A549 treated with Mapracorat at 1 μM for 4 hours (cell line): ENCODE results near the gene INO80B. TPM values are rescaled to one million over a fixed set of nuclear protein-coding genes. Genes with fewer than 3 reads are reported as not detected.

ENCODE experiments used
- total RNA-seq: library from RNA; stranded (reverse); fragments of 200-300 nt; extraction: Qiagen RNA extraction; gene quantifications from 5 replicates; pipeline ENCODE4 v1.2.3, GENCODE V29; 2022

The INO80B gene
- total RNA-seq, result 42.6 to 53.6 TPM (median 49.0 TPM) in 5 replicates

DNA sequence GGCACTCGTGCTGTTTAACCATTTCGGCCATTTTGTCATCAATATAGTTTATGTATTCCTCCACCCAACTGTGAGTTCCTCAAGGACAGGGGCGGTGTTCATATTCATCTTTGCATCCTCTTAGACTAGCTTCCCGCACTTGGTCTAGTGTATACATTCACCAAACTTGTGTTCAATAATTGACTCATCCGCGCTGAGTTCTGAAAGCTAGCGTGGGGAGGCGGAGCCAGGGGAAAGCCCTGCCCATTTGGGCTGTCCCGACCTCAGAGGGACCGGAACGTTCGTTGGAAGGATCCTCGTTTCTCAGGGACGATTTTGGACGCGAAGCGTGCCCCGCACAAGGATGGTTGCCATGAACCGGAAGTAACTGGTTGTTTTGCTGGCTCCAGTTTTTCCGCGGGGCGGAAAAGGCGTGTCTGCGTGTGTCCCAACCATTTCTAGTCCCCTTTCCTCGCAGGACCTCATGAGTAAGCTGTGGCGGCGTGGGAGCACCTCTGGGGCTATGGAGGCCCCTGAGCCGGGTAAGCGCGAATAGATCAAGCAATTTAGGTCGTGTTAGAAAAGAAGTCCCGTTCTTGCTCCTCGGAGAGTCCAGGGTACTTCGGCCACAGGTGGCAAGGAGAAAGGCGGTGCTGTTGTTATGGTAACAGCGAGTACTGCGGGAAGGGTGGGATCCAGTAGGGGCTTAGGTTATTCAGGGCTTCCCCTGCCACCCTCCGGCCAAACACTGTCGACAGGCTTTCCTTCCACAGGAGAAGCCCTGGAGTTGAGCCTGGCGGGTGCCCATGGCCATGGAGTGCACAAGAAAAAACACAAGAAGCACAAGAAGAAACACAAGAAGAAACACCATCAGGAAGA is at the start of gene INO80B:
INO80B (plus strand) TSS at position 434 of the 858 bp plus-strand sequence; CDS start at position 464, 30 bp downstream.

DNA sequence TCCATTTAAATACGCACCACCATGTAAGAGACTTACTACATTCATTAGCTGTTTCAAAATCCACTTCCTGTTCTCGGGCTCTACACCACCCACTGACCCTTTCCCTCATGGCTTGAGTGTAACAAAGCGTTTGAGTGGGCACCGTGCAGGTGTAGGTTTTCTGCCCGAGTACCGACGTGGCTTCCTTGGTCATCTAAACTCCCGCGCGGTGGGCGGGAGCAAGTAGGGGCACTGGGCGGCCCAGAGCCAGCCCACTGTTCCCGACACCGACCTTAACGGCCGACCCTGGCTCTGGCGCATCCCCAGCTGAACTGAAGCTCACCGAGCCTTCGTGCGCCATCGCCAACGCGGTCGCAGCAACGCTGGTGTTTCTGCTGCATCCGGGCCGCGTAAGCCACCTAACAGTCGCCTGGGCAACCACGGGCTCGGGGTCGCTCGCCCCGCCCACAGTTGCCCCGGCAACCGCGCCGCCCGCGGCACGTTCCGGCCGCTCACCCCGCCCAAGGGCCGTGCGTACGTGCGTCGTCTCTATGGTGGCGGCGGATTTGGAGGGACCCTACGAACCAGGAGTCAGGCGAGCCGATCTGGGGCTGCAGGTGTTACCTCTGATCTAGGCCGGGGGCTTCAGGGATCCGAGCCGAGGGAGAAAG is 33.5 kb upstream of the INO80B start, which contains the start of the genes C2orf81 and WDR54:
C2orf81 (minus strand) TSS at position 399 of the 650 bp plus-strand sequence; CDS start at position 340, 59 bp downstream.
WDR54 (plus strand) TSS at position 510 of the 650 bp plus-strand sequence. CDS start 424 bp downstream, outside the sequence.

DNA sequence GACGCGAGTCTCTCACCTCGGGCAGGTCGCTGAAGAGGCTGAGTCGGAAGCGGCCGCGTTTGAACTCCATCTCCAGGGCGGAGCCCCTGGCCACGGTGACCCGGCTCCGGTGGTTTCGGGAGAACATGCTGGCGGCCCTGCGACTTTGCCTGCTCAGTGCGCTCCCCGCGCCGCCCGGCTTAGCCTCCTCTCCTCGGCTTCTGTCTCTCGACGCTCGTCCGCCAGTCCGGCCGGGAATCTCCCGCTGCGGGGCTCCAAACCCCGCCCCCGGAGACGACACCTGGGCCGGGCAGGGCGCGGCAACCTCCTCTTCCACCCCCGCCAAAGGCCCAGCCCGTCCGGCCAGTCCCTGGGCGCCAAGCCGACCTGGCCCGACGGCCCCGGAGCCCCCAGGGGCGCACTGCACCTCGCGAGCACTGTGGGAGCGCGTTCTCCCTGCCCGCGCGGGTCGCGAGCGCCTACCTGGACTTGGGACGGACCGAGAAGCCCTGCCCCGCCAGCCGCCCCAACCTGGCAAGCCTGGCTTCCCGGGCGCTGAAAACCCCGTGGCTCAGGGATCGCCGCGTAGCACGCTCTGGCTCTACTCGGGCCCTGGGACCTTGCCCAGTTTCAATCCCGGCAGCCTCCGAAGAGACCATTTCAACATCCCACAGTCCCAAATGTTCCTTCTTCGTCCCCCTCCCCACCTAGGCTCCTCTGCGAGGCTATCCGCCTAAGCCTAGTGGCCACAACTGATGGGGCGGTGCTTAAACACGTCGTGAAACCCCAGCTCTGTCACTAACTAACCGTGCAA is 13.0 kb upstream of the INO80B start, which contains the start of gene RTKN:
RTKN (minus strand) TSS at position 248 of the 793 bp plus-strand sequence; CDS start at position 127, 121 bp downstream.

DNA sequence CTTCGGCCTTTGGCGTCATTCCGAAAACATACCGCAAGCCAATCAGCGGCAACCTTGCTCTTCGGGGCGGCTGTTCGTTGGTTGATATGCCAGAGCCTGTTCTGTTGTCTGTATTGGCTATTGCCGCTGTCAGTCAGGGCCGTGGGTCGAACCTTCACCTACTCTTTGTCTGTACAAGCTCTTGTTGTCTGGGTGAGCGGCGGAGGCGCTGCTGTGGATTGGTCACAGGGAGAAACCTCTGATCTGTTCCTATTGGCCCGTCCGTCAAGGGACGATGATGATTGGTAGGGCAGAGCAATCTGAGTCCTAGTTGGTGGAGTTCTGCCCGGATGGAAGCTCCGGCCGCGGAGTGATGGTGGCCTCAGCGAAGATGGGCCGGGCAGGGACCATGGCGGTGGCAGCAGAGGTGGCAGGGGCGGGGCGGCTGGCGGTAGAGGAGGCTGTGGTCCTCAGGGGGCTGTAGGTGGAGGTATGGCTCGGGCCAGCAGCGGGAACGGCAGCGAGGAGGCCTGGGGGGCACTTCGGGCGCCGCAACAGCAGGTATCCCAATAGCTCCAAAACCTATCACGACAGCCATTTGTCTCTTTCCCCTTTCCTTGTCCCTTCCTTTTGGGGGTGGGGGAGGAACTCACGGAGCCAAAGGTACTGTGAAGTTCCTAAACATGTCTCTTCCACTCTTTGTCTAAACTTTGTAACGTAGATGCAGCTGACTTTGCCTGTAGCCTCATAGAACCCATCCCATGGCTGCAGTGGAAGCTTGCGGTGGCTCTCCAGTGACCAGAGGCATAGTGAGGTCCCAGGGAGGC is 3.4 kb downstream of the INO80B start, which contains the start of gene WBP1:
WBP1 (plus strand) TSS at position 307 of the 806 bp plus-strand sequence; CDS start at position 472, 165 bp downstream.

DNA sequence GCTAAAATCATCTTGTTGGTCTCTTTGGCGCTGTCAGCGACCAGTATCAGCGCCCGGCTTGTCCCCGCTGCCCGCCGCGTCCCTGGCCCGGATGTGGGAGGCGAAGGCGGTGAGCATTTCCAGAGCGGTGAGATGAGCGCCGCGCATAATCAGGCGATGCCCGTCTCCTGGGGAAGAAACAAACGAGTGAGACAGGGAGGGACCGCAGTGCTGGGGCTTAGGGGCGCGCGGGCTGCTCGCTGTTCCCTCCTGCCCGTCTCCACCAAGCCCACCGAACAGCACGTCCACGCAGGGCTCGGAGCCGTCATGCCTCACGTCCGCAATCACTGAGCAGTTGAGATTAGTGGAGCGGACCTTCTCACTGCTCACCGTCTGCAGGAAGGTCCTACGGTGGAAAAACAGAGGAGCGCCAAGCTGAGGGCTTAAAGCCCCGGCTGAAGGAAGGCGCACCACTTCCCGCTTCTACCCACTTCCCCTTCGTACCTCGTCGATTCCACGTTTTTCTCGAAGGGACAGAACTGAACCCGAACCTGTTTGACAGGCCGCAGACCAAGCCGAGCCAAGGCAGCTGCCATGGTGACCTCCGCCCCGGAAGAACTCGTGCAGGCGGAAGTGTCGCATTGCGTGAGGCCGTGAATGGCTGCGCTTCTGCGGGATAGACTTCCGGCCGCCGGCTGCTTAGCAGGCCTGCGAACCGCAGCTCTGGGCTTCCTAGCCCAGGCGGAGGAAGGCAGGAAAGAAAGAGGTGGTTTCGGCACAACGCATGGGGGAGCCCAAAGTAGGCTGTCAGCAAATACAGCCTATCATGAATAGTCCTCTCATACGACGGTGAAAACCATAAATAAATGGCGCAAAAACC is 17.4 kb downstream of the INO80B start, which contains the start of gene MRPL53:
MRPL53 (minus strand) TSS at position 595 of the 859 bp plus-strand sequence; CDS start at position 575, 20 bp downstream.

DNA sequence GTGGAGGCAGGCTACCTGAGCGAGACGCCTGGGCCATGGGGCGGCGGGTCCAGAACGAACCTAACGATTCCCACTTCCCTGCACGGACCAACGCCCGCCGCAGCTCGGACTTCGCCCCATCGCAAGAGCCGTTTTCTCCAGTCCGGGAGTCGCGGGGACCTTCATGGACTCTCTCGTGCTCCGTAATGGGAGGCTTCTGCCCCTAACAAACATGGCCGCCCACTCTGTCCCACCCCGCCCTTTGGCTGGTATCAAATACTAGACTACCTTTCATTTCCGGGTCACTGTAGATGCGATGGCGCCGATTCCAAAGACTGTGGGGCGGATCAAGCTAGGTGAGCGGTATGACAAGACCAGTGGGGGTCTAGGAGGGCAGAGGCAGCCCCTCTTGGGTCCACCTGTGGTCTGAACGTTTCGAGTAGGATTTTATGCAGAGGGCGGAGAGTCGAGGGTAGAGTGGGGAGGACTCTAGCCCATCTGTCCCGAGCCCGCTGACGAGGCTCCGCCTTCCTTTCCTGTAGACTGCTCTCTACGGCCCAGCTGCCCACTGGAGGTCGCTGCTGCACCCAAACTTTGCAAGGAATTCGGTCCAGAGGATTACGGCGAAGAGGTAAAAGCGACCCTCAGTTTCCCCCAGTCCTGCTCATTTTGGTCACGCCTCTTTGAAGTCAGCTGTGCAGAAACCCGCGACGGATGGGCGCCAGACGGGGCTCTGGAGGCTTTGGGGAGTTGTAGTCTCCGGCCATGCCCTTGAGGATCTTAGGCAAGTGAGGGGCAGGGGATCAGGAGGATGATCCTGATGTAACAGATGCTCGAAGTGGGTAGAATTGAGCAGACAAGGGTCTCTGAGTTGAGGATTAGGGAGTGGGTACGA is 28.2 kb downstream of the INO80B start, which contains the start of the genes CCDC142 and TTC31:
CCDC142 (minus strand) TSS at position 198 of the 874 bp plus-strand sequence; CDS start at position 37, 161 bp downstream.
TTC31 (plus strand) TSS at position 281 of the 874 bp plus-strand sequence; CDS start at position 296, 15 bp downstream.

DNA sequence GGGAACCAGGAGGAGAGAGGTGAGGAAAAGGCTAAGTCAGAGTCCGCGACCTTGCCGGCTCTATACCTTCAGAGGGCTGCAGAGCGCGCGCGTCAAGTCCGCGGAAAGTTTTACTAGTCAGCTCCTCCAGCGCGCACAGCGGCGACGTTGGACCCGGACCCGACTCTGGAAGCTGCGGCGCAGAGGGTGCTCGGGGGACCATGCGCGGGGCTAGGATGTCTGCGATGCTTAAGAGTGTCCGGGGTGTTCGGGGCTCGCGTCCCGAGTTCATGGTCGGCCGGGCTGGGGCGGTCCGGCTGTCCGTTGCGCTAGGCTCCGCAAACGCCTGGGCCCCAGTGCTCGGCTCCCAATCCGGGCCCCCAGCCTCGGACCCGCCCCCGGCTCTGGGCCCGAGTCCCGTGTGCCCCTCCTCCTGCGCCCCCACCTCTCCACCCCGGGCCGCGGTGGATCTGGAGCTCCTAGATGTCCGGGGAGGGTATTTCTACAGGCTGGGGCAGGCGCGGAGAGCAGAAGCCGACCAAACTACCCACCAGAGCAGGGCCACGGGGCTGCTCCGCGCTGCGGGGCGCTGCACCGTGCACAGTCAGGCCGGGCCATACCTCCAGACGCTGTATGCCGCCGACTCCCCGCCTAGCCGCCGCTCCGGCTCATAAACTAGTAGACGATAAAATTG is 44.5 kb downstream of the INO80B start, which contains the start of gene LBX2:
LBX2 (minus strand) TSS at position 337 of the 673 bp plus-strand sequence; CDS start at position 271, 66 bp downstream.

DNA sequence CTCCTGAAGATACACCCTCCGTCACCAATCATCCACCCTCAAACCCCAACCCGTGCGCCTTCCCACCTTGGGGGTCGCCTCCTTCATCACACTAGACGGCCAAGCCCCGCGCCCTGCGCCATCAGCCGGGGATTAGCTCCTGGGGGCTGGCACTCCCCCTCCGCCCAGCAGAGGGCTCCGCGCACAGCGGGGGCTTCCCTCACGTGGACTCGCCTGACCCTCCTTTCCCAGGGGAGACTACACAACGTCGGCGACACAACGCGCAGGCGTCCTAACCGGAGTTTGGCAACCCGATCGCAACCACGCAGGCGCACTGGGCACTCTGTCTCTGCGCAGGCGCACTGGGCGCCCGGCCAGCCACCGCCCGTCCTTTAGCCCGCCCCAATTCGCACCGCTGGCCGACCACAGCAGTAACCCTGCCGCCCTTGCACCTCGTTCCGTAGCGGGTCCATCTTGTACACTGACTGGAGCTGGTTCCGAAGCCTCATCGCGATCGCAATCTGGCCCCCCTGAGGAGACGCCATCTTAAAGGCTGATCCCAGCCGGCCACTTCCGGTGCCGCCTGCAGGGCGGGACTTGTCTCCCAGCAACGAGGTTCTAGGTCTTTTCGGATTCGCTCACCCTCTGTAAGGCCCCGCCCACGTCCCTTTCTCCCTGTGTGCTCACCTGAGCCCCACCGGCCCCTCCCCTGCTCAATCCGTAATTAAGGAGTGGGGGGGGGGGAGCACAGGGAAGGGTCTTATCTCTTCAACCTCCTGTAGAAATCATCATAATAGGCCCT is 52.4 kb downstream of the INO80B start, which contains the start of gene PCGF1:
PCGF1 (minus strand) TSS at position 551 of the 781 bp plus-strand sequence; CDS start at position 524, 27 bp downstream.

Other genes starting within 250 kb of the INO80B start
- 0.07 to 0.41 TPM (median 0.36 TPM) in 5 replicates for gene SLC4A5, start 111.7 kb upstream of the INO80B start, total RNA-seq
- gene DCTN1, start 74.8 kb upstream of the INO80B start, total RNA-seq, result 112 to 150 TPM (median 144 TPM) in 5 replicates
- gene C2orf81, start 33.5 kb upstream of the INO80B start, total RNA-seq, result 2.4 to 3.7 TPM (median 2.6 TPM) in 5 replicates
- 76.9 to 89.4 TPM (median 88.0 TPM) in 5 replicates for gene WDR54, start 33.4 kb upstream of the INO80B start, total RNA-seq
- 18.9 to 25.9 TPM (median 23.9 TPM) in 5 replicates for gene RTKN, start 13.2 kb upstream of the INO80B start, total RNA-seq
- 47.3 to 87.4 TPM (median 83.1 TPM) in 5 replicates for gene WBP1, start 3.4 kb downstream of the INO80B start, total RNA-seq
- gene MOGS, start 10.3 kb downstream of the INO80B start, total RNA-seq, result 37.4 to 54.3 TPM (median 52.0 TPM) in 5 replicates
- 106 to 149 TPM (median 141 TPM) in 5 replicates for gene MRPL53, start 17.6 kb downstream of the INO80B start, total RNA-seq
- gene CCDC142, start 27.9 kb downstream of the INO80B start, total RNA-seq, result 11.6 to 16.5 TPM (median 14.2 TPM) in 5 replicates
- 15.7 to 17.7 TPM (median 16.1 TPM) in 5 replicates for gene TTC31, start 28.0 kb downstream of the INO80B start, total RNA-seq
- 2.7 to 3.7 TPM (median 3.1 TPM) in 5 replicates for gene LBX2, start 44.5 kb downstream of the INO80B start, total RNA-seq
- 30.8 to 43.0 TPM (median 33.4 TPM) in 5 replicates for gene PCGF1, start 52.6 kb downstream of the INO80B start, total RNA-seq
- gene TLX2, start 59.4 kb downstream of the INO80B start, total RNA-seq, result 0.19 to 0.58 TPM (median 0.33 TPM) in 5 replicates
- 0.10 to 0.19 TPM (median 0.14 TPM) in 4 of 5 replicates, not detected in the other for gene DQX1, start 71.1 kb downstream of the INO80B start, total RNA-seq
- 197 to 259 TPM (median 233 TPM) in 5 replicates for gene AUP1, start 74.6 kb downstream of the INO80B start, total RNA-seq
- 31.4 to 42.9 TPM (median 39.7 TPM) in 5 replicates for gene HTRA2, start 74.8 kb downstream of the INO80B start, total RNA-seq
- gene LOXL3, start 98.9 kb downstream of the INO80B start, total RNA-seq, result 0.20 to 0.50 TPM (median 0.44 TPM) in 5 replicates
- gene DOK1, start 99.6 kb downstream of the INO80B start, total RNA-seq, result 3.8 to 5.3 TPM (median 4.1 TPM) in 5 replicates
- gene M1AP, start 193.2 kb downstream of the INO80B start, total RNA-seq, result not detected in 5 replicates
- gene SEMA4F, start 199.2 kb downstream of the INO80B start, total RNA-seq, result 9.6 to 15.2 TPM (median 10.2 TPM) in 5 replicates